Stimulated activated naive CD4-positive, alpha-beta T cell treated with Interleukin-2 at 50 U/mL for 16 hours (primary cell): ENCODE measurements around the gene NR3C1.

Source experiments
- DNase-seq: peaks from one replicate; lab custom pipeline; 2025; lab: John Stamatoyannopoulos, UW

NR3C1 gene

DNA sequence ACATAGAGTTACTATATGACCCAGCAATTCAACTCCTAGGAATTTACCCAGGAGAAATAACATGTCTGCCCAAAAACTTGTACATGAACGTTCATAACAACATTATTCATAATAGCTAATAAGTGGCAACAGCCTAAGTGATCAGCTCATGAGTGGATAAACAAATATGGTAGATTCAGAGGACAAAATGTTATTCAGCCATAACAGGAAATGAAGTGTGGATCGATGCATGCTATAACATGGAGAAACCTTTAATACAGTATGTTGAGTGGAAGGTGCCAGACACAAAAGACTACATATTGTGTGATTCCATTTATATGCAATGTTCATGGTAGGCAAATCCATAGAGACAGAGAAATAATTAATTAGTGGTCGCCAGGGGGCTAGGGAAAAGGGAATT lies 22.3 kb upstream of the NR3C1 start:
- no peak for DNase-seq

DNA sequence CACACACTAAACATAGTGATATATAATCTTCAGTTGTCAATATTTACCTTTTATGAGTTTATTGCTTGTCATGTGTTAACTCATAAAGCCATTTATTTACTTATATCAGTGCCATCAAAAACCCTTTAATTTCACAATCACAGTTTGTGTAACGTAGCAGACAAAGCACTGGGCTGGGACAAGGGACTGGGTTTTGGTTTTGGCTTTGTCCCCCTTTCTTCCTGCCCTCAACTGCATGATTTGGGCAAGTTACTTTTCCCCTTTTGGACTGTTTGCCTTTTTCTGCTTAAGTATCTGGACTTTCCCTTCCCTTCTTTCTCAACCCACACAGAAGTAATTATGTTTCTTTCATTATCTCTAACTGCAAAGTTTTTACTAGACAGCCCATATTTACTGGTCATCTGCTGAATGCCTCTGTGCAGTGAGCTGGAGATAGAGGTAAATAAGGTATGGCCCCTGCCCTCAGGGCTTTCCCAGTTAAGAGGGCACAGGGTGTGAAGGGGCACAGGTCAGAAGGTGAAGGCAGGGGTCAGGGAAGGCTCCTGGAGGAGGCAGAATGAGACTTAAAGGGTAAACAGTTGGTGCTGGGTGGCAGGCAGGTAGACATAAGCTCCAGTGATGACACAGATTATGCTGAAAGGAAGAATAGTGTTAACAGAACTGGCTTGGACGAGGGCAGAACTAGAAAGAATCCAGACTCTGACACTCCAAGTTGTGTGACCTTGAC lies 14.8 kb upstream of the NR3C1 start:
- DNase-seq: no peak

DNA sequence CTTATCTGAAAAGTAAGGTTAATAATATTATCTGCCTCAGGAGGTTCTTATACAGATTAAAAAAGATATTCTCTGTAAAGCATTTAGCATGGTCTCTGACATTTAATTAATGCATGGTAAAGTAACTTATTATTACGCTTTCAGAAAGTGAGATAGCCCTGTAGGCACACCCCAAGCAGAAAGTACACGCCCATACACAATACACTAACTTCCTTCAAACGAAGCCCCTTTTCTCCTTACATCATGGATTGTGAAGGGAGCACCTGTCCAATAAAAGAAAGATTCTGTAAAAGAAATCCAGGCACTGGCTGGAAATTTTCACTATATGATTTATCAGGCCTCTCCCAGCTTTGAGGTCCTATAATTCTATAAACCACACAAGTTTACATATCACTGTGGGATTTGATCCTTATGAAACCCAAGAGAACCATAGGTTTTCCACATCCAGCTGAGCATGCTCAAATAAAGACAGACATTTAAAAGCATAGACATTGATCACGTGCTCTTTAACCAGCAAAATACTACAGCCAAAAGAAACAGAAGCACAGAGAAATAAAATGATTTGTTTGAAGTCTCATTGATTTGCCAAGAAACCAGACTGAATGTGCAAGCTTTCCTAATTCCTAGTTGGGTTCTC lies 14.1 kb upstream of the NR3C1 start:
- DNase-seq: no peak

DNA sequence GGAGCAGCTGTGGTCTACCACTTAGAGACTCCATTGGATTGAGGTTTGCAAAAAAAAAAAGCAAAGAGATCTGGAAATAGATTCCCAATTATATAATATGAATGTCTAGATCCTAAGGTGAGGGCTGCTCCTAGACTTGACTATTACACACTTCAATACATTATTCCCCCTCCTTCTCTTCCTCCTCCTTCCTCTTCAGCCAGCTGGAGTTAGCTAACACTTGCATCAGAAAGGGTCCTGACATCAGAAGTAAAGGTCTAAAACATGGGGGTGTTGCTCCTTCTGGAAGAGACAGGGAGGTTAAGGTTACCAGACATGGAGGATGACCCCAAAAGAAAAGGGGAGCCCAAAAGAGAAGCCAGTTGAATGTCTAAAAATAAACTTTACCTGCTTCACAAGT lies 12.9 kb upstream of the NR3C1 start:
- DNase-seq: no peak

DNA sequence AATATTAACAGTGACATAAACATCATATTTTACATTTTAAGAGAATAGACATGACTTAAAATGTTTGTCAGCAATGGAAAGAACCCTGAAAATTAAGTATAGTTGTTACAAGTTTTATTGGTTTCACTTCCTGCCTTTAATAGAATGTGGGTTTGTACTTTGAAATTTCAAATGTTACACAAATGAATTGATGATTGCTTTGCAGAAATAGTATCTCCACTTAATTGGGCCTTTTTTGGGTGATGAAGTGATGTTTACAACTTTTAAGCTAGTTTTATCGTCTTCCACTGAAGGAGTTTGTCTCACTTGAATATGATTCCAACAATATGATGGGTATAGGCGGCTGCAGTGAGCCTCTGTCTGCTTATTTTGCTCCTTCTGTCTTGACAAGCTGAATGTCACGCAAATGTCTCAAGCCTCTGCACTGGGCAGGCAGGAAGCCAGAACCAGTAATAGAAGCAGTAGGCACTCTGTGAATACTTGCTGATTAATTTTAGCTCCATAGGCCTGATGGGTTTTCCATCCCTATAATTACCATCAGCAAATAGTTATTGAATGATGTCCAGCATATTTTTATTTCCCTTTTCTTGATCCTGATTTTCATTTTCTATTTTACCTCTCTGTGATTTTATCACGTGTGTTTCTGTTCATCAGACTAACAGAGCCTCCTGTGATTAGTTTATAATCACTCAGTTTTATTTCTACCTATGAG lies 10.6 kb upstream of the NR3C1 start:
- DNase-seq: no peak

DNA sequence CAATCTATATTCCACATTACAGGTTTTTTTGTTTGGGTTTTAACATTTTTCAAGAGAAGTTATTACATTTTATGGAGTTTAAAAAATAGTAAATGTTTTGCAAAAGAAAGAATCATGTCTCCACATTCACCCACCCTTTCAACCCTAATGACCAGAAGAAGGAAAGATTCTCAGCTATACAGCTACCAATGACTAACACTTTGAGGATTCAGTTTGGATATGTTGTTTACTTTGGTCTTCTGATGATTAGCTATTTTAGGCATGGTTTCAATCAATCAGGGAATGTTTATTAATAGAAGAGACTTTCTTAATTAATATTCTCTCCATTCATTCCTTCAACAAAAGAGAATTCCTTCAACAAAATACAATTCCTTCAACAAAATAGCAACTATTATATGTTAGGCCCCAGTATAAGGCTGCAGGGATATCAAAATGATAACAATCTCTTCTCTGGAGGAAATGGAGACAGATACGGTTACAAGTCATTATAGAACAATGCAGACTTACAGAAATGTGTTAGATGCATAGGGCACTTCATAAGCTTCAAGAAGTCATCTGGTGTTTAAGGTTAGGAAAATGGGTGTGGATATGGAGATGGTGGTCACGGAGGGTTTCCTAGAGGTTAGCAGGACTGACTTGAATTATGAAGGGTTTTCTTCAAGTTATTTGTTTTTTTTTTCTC lies 9.3 kb upstream of the NR3C1 start:
- DNase-seq: no peak

DNA sequence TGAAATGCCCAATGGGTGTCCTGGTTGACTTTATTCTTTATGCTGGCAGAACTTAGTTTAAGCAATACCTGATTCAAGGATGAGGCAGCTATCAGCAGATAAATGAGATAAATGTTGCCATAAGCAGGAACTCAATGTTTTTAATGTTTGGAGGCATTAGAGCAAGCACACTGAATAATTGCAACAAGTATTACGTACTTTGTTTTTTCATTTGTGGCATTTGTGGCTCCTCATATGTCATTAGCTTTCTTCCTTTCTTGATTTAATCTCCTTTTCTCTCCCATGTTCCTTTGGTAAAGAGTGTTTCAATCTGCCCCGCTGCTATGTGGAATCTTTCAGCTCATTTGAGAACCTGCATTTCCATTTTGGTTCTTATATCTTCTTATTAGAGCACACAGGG lies 6.4 kb upstream of the NR3C1 start:
- DNase-seq: no peak

DNA sequence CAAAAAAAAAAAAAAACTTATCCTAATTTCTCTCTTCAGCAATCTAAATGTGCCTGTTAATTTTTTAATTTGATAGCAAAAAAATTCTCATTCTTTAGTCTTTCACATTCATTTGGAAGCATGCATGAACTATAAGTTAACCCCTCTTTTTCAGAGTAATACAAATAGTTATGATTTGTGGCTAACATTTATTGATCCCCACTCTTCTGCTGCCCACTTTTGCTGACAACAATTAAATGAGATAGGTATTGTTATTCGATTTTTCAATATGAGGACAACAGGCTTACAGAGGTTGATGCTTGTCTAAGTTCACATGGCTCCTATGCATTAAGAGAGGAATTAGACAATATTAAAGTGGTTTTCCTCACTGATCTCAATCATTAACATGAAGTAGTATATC lies 2.9 kb upstream of the NR3C1 start:
- DNase-seq: no peak

DNA sequence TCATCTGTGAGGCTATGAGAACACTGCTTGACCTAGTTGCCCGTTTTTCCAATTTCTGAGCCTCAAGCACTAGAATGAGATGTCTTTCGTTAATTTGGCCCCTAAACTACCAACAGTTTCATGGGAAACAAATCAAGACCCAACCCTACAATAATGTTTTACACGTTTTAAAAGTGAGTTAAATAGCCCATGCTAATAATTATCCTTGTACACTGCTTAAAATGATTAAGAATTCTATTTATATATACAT lies 2.3 kb upstream of the NR3C1 start:
- DNase-seq: no peak

DNA sequence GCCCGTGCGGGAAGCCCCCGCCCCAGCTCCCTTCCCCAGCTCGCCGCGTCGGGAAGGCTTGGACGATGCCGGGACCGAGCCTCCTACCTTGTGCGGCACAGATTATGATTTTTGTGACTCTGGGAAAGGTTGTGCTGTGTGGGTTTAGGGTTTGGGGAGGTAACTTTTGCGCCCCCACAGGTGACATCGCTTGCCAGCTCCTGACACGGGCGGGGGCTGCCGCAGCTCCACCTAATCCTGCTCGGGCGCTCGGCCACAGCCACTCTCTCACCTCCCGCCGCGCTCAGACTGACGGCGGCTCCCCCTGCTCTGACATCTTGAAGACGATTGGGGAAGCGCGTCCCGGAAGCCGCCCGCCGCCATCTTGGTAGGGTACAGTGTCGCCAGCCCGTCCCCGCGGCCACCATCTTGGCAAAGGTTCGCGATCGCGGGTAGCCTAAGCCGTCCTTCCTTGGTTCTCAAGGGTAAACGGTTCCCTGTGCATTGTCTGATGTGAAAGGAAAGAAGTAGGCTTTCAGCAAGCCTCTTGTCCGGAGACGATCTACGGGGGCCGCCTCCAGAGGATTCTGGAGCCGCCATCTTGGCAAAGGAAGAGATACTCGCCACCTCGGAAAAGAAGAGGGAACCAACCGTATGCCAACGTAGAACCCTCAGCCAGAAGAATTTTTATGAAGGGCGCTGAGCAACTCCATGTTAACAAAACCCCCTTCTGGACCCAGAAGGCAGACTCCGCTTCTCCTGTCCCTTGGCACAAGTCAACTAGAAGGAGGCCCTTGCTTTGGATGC lies 1.8 kb upstream of the NR3C1 start:
- DNase-seq: peak; percentile 85

DNA sequence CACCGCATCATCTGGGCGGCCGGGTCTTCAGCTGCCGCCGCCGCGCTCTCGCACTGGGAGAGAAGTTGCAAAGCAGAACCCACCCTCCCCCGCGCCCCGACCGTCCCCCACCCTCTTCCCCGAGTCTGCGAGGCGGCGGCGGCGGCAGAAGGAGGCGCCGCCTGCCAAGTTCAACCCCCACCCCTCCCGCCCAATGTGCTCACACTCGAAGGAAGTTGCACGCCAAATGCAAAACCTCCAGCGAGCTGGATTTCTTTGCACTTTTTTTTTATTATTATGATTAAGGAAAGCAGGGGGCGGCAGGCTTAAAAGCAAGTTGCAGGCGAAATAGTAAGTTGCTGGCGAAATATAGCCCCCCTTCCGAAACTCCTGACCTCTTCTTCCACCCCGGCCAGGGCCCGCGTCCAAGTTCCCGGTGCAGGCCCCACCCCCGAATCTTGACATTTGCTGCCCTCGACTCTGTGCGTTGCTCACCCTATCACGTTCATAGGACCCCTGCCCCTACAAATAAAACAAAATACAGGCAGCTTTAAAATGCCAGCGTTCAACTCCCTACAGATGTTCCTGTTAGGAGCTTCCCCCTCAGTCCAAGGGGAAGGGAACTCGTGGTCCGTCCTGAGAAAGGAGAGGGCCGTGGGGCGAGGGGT lies 1.1 kb upstream of the NR3C1 start:
- DNase-seq: peak; percentile 86

DNA sequence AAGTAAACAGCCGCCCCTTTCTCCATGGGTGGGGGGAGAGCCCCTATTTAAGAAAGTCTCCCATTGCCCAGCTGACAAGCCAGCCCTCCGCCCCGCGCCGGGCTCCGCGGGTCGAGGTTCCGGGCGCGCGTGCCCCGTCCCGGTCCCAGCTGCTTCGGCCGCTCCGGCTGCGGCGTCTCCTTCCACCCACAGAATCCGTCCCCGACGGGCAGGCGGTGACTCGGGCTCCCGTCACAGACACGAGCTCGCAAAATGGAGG lies 223 bp downstream of the NR3C1 start:
- no peak for DNase-seq

DNA sequence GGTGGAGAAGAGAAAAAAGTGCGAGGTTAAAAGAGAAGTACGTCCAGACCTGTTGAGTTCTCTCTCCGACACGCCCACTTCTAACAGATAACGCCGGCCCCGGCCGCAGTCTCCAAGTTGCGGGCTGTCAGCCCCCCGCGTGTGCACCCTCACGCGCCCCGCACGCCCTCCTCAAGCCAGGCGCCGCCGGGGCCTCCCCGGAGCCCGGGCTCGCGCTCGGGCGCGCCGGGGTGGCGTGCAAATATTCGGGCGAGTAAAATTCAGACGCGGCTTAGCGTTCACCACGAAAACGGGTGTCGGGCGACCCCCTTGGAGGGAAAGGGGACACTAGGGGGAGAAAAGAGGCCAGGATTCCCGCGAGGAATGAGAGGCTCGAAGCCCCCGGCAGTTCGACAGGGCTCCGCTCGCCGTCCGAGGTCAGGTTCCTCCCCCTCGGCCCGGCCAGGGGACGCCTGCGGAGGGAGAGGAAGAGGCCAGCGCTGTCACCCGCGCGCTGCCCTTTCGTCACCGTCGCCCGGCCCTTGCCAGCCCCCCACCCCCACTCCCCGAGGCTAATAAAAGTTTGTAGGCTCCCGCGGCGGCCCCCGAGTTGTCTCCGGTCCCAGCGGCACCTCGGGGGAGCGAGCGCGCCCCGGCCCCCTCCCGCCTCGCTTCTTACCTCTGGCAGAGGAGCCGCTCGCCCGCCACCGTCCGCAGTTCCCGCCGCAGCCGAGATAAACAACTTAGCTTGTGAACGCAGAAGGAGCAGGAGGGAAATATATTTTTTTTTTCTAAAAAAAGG lies 743 bp downstream of the NR3C1 start:
- DNase-seq: peak; percentile 52

DNA sequence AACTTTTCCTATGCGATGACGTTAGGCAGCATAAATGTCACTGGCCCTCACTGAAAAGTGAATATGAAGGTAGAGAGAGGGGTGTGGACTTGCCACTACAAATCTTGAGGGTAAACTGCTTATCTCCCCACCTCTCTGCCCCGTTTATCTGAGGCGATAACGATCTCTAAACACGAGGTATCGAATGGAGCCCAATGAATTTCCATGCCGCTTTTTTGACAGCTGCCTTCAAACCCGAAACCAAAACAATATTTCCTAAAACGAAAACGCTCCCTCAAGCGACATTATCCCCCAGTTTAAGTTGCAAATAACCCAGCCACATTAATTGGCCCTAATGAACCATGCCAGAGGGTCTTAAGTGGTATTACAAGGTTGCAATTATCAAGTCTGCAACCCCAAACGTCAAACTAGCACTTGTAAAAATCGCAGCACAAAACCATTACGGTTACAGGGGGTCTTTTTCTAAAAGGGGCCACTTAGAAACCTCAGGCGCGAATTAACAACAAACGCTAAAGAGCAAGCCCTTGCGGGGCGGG lies 1.4 kb downstream of the NR3C1 start:
- DNase-seq: no peak

DNA sequence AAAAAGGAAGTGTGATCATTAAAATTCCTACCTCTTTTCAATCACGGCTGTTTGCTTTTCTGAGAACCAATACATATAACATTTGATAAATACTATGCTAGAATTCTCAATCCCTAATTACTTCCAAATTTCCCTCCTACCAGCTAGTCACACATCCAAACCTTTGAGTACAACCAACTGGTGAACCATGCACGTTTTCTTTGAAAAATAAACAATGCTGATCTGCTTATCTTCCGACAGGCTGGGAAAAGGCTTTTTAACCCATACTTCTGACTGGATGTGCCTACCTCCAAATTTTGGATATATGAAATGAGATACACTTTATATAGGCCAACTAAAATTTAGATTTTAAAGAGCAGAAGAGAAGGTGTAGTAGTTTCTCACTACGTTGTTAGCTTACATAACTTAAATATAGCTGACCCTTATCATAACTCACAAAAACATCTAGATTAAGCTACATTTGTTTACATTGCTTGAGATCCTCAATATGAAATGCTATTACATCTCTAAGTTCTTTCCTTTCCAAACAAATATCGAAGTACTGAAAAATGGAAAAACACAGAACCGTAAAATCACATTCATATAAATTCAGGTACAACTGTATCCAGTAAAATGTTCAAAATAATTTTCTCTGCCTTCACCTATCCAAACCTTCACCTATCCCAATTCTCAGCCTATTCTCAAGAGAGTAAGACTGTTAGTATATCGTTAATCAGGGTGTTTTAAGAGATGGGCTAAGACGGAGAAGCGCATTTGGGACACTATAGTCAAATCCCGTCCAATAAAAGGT lies 2.1 kb downstream of the NR3C1 start:
- DNase-seq: no peak

DNA sequence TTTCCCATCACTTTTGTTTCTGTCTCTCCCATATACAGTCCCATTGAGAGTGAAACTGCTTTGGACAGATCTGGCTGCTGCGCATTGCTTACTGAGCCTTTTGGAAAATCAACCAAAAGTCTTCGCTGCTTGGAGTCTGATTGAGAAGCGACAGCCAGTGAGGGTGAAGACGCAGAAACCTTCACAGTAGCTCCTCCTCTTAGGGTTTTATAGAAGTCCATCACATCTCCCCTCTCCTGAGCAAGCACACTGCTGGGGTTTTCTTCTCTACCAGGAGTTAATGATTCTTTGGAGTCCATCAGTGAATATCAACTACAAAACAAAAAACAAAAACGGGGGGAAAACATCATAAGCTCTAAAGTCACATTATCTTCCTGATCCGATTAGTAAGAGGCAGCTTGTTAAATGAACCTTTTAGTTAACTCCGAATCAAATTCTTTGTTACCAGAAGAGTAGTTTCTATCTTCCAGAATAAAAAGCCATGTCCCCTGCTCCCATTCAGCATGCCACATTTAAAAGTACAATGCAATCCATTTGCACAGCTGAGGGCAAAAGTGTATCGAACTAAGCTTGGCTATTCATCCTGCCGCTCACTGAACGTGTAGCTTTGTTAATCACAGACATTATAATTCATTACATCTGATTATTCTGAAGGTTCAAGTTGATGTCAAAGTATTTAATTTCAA lies 2.8 kb downstream of the NR3C1 start:
- no peak for DNase-seq

DNA sequence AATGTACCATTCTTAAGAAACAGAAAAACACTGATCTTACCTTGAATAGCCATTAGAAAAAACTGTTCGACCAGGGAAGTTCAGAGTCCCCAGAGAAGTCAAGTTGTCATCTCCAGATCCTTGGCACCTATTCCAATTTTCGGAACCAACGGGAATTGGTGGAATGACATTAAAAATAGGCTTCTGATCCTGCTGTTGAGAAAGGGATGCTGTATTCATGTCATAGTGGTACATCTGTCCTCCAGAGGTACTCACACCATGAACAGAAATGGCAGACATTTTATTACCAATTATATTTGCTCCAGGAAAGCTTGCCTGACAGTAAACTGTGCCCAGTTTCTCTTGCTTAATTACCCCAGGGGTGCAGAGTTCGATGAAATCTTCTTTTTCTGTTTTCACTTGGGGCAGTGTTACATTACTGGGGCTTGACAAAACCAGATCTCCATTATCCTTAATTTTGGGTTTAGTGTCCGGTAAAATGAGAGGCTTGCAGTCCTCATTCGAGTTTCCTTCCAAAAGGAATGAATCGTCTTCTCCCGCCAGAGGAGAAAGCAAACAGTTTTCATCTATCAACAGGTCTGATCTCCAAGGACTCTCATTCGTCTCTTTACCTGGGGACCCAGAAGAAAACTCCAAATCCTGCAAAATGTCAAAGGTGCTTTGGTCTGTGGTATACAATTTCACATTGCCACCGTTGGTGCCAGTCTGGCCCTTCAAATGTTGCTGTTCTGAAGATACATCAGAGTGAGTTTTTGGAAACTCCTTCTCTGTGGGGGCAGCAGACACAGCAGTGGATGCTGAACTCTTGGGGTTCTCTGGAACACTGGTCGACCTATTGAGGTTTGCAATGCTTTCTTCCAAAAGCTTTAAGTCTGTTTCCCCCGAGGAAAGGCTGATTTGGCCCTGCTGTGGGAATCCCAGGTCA lies 3.6 kb downstream of the NR3C1 start:
- no peak for DNase-seq

DNA sequence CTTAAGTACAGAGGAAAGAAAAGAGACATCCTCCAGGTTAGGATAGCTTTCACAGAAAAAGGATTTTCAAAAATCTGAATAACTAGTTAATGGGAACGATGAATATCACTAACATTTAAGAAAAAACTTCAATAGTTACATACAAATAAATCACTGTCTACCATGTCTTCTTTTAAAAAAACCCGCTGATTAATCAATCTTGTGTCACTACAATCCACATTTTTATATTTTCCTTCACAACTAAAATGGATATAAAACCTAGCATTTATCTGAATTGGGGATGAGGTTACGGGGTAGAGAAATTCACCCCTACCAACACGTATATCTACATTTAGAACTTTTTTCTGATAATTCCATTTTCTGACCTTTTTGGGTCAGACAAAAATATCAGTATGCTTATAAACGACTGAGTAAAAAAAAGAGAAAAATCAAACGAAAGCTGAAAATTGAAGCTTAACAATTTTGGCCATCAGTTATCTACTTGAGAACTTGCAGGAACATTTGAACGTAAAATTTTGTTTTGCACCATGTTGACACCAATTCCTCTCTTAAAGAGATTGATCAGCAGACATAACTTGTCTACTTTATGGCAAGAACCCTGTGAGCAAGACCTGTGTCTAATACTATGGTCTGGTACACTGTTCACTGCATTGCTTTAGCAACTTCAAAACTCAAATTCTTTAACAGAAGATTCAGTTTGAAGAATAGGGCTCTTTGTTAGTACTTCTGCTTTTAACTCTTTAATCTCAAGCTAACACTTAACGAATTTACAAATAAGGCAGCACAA lies 4.8 kb downstream of the NR3C1 start:
- no peak for DNase-seq
